AG04449 (cell line): ENCODE measurements around the gene GPC3.

Experiments
- CTCF ChIA-PET: fragments of 350-600 bp; formaldehyde crosslinking; extraction: SDS; loops from one replicate; lab custom pipeline; 2021; ENCODE audit warnings: antibody characterized with exemption; lab: Yijun Ruan, JAX
- POLR2A ChIA-PET: fragments of 400-600, 350-600 bp; formaldehyde crosslinking; extraction: SDS; loops from one replicate; lab custom pipeline; 2020; ENCODE audit warnings: antibody characterized with exemption, inconsistent platforms; lab: Yijun Ruan, JAX
- DNase-seq: peaks from one replicate; pipeline ENCODE4 v3.0.0-alpha.2; 2010; ENCODE audit warnings: low read depth, low spot score
- H3K4me3 ChIP-seq: 2 replicates; pipeline ENCODE4 v1.5.1; 2011; ENCODE audit warnings: low read depth, mild to moderate bottlenecking, control low read depth, low read length
- TF ChIP-seq, protein P1 (sequence below): IDR thresholded peaks from one replicate; pipeline ENCODE4 v1.5.1; 2011; ENCODE audit warnings: mild to moderate bottlenecking, moderate library complexity, low read length, control low read depth, inconsistent platforms; ENCODE audit not compliant: insufficient read depth; ENCODE audit errors: missing control alignments

GPC3 gene

DNA sequence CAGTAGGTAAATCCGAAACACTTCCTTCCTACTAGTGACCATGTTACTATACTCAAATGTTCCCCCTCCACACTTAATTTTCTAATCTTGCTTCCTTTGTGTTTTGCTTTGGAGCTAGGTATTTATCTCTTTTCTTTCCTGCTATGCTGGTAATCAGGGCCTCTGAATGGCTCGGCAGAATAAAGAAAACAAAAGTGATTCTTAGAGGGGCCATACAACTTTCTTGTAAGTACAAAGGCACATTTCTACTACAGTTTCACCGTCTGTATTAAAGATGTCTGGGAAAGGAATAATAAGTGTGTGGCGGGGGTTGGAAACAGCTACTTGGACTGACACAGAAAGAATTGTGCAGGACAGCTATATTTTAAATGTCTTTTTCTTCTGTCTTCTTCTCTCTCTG lies 50.3 kb downstream of the GPC3 start:
- H3K4me3 ChIP-seq = no peak overlapping the region
- CTCF ChIA-PET = no interaction called here
- POLR2A ChIA-PET = no interaction called here
- TF ChIP-seq, protein P1, sequence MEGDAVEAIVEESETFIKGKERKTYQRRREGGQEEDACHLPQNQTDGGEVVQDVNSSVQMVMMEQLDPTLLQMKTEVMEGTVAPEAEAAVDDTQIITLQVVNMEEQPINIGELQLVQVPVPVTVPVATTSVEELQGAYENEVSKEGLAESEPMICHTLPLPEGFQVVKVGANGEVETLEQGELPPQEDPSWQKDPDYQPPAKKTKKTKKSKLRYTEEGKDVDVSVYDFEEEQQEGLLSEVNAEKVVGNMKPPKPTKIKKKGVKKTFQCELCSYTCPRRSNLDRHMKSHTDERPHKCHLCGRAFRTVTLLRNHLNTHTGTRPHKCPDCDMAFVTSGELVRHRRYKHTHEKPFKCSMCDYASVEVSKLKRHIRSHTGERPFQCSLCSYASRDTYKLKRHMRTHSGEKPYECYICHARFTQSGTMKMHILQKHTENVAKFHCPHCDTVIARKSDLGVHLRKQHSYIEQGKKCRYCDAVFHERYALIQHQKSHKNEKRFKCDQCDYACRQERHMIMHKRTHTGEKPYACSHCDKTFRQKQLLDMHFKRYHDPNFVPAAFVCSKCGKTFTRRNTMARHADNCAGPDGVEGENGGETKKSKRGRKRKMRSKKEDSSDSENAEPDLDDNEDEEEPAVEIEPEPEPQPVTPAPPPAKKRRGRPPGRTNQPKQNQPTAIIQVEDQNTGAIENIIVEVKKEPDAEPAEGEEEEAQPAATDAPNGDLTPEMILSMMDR = no peak
- DNase-seq = no peak

DNA sequence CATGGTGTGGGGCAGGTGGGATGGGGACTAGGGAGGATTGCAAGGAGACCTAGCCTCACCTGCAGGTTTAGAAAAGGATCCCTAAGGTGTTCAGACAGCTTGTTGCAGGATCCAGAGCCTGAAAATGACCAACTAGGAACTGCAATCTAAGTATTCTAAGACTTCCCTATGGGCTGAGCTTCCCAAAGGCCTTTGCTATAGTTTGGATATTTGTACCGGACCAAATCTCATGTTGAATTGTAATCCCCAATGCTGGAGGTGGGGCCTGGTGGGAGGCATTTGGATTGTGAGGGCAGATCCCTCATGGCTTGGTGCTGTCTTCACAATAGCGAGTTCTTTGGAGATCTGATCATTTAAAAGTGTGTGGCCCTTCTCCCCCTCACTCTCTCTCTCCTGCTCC lies 52.1 kb downstream of the GPC3 start:
- ChIA-PET POLR2A (no interaction called here), CTCF (no interaction called here)
- DNase-seq = no peak
- H3K4me3 ChIP-seq = no peak overlapping the region
- TF ChIP-seq, protein P1 = no peak

DNA sequence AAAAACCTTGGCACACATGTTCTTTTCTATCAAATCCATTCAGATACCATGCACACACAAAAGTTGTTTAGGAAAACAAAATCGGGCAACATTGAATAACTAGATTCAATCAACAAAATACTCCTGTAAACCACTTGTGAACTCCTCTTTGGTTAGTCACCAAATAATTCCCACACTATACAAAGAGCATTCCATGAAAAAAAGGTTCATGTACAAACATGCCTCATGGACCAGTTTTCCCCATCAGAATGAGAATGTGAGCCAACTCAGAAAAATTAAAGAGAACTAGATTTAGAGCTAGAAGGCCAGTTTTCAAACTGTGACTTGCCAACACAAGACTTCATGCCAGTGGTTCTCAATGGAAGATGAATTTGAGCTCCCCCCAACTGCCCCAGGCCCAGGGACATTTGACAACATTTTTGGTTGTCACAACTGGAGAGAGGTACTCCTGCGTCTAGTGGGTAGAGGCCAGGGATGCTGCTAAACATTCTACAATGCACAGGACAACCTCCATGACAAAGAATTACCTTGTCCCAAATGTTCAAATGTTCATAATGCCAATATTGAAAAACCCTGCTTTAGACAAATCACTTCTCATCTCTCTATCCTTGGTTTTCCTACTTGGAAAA lies 55.4 kb downstream of the GPC3 start:
- no peak for DNase-seq
- TF ChIP-seq, protein P1 = no peak
- ChIA-PET POLR2A (no interaction called here), CTCF (no interaction called here)
- no peak overlapping the region for H3K4me3 ChIP-seq

DNA sequence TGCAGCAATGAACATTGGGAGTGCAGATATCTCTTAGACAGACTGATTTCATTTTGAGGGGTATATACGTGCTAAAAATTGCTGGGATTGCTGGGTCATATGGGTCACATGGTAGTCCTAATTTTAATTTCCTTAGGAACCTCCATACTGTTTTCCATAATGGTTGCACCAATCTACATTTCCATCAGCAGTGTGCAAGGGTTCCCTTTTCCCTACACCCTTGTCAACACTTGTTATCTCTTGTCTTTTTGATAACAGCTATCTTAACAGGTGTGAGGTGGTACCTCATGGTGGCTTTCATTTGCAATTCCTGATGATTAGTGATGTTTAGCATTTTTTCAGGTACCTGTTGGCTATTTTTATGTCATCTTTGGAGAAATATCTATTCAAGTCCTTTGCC lies 57.0 kb downstream of the GPC3 start:
- no peak overlapping the region for H3K4me3 ChIP-seq
- ChIA-PET POLR2A (no interaction called here), CTCF (no interaction called here)
- DNase-seq = no peak
- TF ChIP-seq, protein P1 = no peak

DNA sequence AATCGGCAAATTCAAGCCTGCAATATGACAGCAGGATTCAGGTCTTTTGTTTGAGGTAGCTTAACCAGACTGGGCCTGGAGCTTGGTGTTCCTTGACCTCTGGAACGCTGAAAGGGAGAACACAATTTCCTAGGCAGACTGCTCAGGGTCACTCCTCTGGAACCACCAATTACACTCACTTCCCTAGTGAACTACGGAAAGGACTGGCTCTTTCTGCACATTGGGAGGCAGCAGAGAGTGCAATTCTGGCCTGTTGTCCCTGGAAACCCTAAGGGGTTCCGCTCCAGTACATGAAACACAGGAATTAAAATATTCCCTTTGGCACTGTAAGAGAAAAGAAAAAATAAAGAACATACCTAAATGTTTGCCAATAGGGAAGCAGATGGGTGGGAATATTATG lies 58.6 kb downstream of the GPC3 start:
- CTCF ChIA-PET = no interaction called here
- H3K4me3 ChIP-seq = no peak overlapping the region
- no peak for DNase-seq
- POLR2A ChIA-PET = no interaction called here
- TF ChIP-seq, protein P1 = no peak

DNA sequence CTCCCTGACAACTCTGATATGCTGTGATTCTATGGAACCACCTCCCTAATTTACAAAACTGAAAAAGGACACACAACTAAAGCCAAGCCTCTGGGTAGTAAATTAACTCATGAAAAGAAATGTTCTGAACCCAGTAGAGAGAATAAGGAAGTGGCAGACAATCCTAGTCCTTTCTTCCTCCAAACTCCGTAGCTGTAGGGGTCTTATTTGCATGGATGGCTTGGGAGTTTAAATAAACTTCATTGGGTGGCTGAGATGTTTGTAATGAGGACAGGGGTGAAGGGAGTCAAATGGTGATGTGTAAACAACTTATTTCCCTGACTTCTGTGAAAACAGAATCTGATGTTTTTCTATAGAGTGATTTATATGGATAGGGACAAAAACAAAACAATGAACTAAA lies 59.3 kb downstream of the GPC3 start:
- CTCF ChIA-PET = no interaction called here
- TF ChIP-seq, protein P1 = no peak
- POLR2A ChIA-PET = no interaction called here

More for the DNA sequence above, 59.3 kb downstream of the GPC3 start:
- H3K4me3 ChIP-seq = no peak overlapping the region
- no peak for DNase-seq
